GM18502 (cell line): Measurements from ENCODE around the gene NPIPA1.
"Not testable (repeated sequence)": the region's sequence is repeated elsewhere in the genome, so short reads cannot be mapped to it uniquely, and the experiment has no call there.

Experiments
- ATAC-seq: cut with Tn5 transposase; IDR thresholded peaks from one replicate; pipeline ENCODE4 v1.9.1; 2021; ENCODE audit warnings: mild to moderate bottlenecking; ENCODE audit not compliant: unreplicated experiment, poor library complexity

The NPIPA1 gene

GRCh38 chr16:14937143-14937542 is at the start of gene NPIPA1:
Gene NPIPA1, plus strand, starts transcription at chr16:14937443. Its CDS starts 0 bp downstream, at chr16:14937443.
- not testable (repeated sequence) for ATAC-seq

GRCh38 chr16:14892111-14892510 is 45.1 kb upstream of the NPIPA1 start:
- ATAC-seq = not testable (repeated sequence)

GRCh38 chr16:14895382-14895781 is 41.9 kb upstream of the NPIPA1 start:
- not testable (repeated sequence) for ATAC-seq

GRCh38 chr16:14896023-14896422 is 41.2 kb upstream of the NPIPA1 start:
- ATAC-seq = not testable (repeated sequence)

- not testable (repeated sequence) for ATAC-seq
Observed at GRCh38 chr16:14897006-14897664, 40.1 kb upstream of the NPIPA1 start.

GRCh38 chr16:14898162-14898561 is 39.1 kb upstream of the NPIPA1 start:
- not testable (repeated sequence) for ATAC-seq

- ATAC-seq = not testable (repeated sequence)
Observed at GRCh38 chr16:14903191-14903957, 33.9 kb upstream of the NPIPA1 start.

GRCh38 chr16:14909744-14910143 is 27.5 kb upstream of the NPIPA1 start:
- not testable (repeated sequence) for ATAC-seq

GRCh38 chr16:14910833-14911629 is 26.2 kb upstream of the NPIPA1 start:
- ATAC-seq = not testable (repeated sequence)

- not testable (repeated sequence) for ATAC-seq
Observed at GRCh38 chr16:14911954-14912353, 25.3 kb upstream of the NPIPA1 start.

GRCh38 chr16:14912588-14912987 is 24.7 kb upstream of the NPIPA1 start:
- ATAC-seq = not testable (repeated sequence)

GRCh38 chr16:14918504-14918903 is 18.7 kb upstream of the NPIPA1 start:
- not testable (repeated sequence) for ATAC-seq

GRCh38 chr16:14919837-14920600 is 17.2 kb upstream of the NPIPA1 start:
- not testable (repeated sequence) for ATAC-seq

GRCh38 chr16:14922285-14922684 is 15.0 kb upstream of the NPIPA1 start:
- ATAC-seq = not testable (repeated sequence)

- not testable (repeated sequence) for ATAC-seq
Observed at GRCh38 chr16:14922968-14923367, 14.3 kb upstream of the NPIPA1 start.

- ATAC-seq = not testable (repeated sequence)
Observed at GRCh38 chr16:14923394-14924088, 13.7 kb upstream of the NPIPA1 start.

GRCh38 chr16:14924359-14924758 is 12.9 kb upstream of the NPIPA1 start:
- not testable (repeated sequence) for ATAC-seq

- not testable (repeated sequence) for ATAC-seq
Observed at GRCh38 chr16:14924982-14925381, 12.3 kb upstream of the NPIPA1 start.

GRCh38 chr16:14928064-14928714 is 9.1 kb upstream of the NPIPA1 start:
- ATAC-seq = not testable (repeated sequence)
